ENCODE data around the gene ABCC4. TPM values are rescaled to one million over a fixed set of nuclear protein-coding genes. Genes with fewer than 3 reads are reported as not detected.

ABCC4 gene
- total RNA-seq, 1 donor from 2014 or later, result 21.8 TPM

- H3K36me3 Mint-ChIP-seq (ENCODE audit: low read depth), result peaks cover 4% of the 10 kb centered on the region
- no peak for TF ChIP-seq CTCF (conservative IDR thresholded peaks at IDR 0.05)
- peaks cover 9% of the 10 kb centered on the region for H3K4me1 Mint-ChIP-seq
- H3K4me3 Mint-ChIP-seq, result no peak overlapping the region
- no peak overlapping the region for H3K27ac Mint-ChIP-seq (ENCODE audit: unreplicated experiment)
- DNase-seq (ENCODE audit: low read depth, low spot score), result no peak
- H3K27me3 Mint-ChIP-seq (ENCODE audit: low read depth), result no peaks in the 10 kb centered on the region
- no peaks in the 10 kb centered on the region for H3K9me3 Mint-ChIP-seq
These were observed 280.8 kb downstream of the ABCC4 start for GRCh38 chr13:95020298-95020987.

DNA sequence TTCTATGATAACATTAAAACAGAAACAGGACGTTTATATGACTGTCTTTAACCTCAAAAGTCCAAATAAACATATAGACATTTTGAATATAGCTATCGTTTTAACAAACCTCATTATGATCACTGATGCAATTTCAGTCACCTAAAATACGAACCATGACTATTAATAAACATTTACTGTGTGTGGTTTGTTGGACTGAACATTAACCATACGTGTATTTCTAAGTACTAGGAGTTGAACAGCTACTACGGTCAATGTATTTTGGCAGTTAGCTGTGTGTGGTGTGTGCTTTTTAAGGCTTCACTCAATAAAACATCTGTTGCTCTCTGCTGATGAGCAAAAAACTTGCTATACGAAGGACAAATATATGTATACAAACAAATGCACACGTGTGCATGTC, 281.4 kb downstream of the ABCC4 start:
- no peak for DNase-seq (ENCODE audit: low read depth, low spot score)
- no peaks in the 10 kb centered on the region for H3K9me3 Mint-ChIP-seq
- TF ChIP-seq CTCF (conservative IDR thresholded peaks at IDR 0.05), result no peak
- H3K27ac Mint-ChIP-seq (ENCODE audit: unreplicated experiment), result no peak overlapping the region
- H3K4me1 Mint-ChIP-seq, result peaks cover 9% of the 10 kb centered on the region
- no peak overlapping the region for H3K4me3 Mint-ChIP-seq
- no peaks in the 10 kb centered on the region for H3K27me3 Mint-ChIP-seq (ENCODE audit: low read depth)
- H3K36me3 Mint-ChIP-seq (ENCODE audit: low read depth), result peaks cover 4% of the 10 kb centered on the region

DNA sequence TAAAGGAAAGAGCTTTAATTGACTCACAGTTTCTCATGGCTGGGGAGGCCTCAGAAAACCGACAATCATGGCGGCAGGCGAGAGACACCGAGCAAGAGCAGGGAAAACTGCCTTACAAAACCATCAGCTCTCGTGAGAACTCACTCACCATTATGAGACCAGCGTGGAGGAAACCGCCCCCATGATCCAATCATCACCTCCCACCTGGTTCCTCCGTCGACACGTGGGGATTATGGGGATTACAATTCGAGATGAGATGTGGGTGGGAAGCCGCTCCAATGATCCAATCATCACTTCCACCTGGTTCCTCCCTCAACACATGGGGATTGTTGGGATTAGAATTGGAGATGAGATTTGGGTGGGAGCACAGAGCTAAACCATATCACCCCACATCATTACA, 293.9 kb downstream of the ABCC4 start:
- Mint-ChIP-seq H3K27ac (ENCODE audit: unreplicated experiment) (no peak overlapping the region), H3K9me3 (no peaks in the 10 kb centered on the region), H3K4me1 (peaks cover 8% of the 10 kb centered on the region), H3K4me3 (no peak overlapping the region), H3K27me3 (ENCODE audit: low read depth) (no peaks in the 10 kb centered on the region), H3K36me3 (ENCODE audit: low read depth) (no peaks in the 10 kb centered on the region)
- TF ChIP-seq CTCF (conservative IDR thresholded peaks at IDR 0.05), result no peak
- DNase-seq (ENCODE audit: low read depth, low spot score), result no peak

DNA sequence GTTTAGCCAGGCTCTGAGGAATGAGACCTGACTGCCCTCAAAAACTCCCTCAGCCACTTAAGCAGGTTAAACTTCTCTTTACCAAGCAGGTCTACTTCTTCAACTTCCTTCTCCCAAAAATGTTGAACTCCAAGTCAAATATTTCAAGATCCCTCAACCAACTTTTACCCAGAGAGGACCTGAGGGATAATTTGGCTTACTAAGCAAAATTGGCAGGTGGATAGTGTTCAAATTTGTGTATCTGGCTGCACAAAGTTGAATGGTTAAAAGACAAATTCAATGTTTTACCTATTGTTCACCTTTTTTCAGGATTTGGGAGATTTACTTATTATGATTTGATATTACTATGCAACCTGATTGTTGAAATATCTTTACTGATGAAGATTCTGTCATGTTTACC, 296.0 kb downstream of the ABCC4 start:
- H3K9me3 Mint-ChIP-seq, result no peaks in the 10 kb centered on the region
- H3K4me1 Mint-ChIP-seq, result peaks cover 8% of the 10 kb centered on the region
- no peak for TF ChIP-seq CTCF (conservative IDR thresholded peaks at IDR 0.05)
- DNase-seq (ENCODE audit: low read depth, low spot score), result no peak
- no peak overlapping the region for H3K27ac Mint-ChIP-seq (ENCODE audit: unreplicated experiment)
- no peaks in the 10 kb centered on the region for H3K36me3 Mint-ChIP-seq (ENCODE audit: low read depth)
- H3K4me3 Mint-ChIP-seq, result no peak overlapping the region
- no peaks in the 10 kb centered on the region for H3K27me3 Mint-ChIP-seq (ENCODE audit: low read depth)

DNA sequence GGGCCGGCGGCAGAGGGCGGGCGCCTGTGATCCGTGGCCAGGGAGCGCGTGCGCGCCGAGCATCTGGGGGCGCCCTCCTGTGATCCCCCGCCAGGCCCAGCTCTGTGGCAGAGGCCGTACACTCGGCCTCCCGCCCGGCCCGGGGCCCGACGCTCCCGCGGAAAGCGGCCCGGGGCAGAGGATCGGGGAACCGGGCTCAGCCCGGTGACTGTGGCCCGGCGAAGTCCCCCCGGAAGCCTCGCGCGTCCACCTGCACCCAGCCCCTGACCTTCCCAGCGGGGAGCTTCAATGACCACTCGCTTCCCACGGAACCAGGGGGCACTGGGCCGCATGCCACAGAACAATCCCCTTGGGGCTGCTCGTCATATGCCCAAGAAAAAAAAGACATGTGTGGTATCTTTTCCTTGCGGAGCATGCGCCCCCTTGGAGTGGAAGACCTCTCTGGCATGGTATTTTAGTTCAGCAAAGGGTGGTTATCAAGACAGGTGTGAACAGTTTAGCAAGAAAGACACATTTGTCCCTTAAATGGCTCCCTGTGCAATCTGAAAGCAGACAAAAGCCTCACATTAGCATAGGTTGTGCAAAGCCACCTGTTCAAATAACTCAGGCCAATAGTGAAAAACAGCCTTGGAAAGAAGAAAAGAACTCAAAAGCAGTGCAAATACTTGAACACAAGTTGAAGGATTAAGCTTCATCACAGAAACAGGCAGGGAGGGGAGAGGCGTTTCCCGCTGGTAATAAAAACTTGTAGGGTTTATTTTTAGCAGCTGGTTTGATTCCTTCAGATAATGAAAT, 298.0 kb downstream of the ABCC4 start:
- Mint-ChIP-seq H3K9me3 (no peaks in the 10 kb centered on the region), H3K27me3 (ENCODE audit: low read depth) (no peaks in the 10 kb centered on the region), H3K27ac (ENCODE audit: unreplicated experiment) (no peak overlapping the region), H3K4me3 (no peak overlapping the region), H3K36me3 (ENCODE audit: low read depth) (no peaks in the 10 kb centered on the region), H3K4me1 (peaks cover 8% of the 10 kb centered on the region)
- TF ChIP-seq CTCF (conservative IDR thresholded peaks at IDR 0.05), result no peak
- no peak for DNase-seq (ENCODE audit: low read depth, low spot score)
